Pons (tissue), 1 donor: ENCODE results near the gene OXCT2.
A peak's percentile ranks its signal among the peaks of the same experiment; 100 is the strongest.

Experiments used
- DNase-seq: peaks from one replicate; pipeline ENCODE4 v3.0.0-alpha.2; 2016; ENCODE audit warnings: low spot score

Gene OXCT2

DNA sequence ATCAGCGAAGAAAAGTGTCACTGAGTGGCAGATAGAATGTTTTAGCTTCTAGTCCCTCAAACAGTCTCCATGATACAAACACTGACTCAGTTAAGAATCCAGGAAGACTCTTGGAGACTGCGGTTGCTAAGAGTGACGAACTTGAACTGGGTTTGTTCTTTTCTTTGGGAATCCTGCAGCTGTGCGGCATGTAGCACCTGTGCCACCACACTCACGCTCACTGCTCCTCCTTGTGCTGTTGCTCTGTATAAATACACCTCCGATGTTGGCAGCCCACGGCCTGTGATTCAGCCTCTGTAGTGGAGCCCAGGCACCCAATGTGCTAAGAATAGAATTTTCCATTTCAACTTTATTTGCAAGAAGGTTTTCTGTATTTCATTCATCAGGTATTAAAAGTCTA lies 38.0 kb downstream of the OXCT2 start:
- DNase-seq, result no peak

DNA sequence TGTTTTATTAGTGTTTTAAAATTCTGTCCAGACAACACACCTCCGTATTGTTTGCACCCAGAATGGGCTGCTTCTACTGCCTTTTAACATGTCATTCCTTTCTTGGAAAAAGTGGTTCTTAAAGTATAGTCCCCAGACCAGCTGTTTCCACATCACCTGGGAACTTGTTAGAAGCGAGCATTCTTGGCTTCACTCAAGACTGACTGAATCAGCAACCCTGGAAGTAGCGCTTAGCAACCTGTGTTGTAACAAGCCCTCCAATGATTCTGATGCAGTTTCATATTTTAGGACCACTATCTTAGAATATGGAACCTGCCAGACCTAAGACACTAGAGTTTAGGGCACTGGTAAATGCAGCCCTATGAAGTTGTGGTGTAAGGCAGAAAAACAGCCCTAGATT lies 38.4 kb downstream of the OXCT2 start:
- DNase-seq, result no peak

DNA sequence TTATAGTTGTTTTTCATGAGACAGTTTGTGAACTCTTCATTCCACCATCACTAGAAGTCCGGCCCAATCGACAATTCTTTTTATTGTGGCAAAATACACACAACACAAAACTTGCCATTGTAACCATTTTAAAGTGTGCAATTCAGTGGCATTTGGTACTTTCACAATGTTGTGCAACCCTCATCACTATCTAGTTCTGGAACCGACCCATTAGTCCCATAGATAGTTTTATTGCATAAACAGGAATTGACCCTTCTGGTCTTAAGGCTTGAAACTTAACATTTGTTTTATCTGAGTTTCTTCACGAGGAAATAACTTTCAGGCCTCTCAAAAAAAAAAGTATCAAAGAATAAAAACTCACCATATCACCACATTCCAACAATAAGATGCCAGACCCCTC lies 41.3 kb downstream of the OXCT2 start:
- no peak for DNase-seq

DNA sequence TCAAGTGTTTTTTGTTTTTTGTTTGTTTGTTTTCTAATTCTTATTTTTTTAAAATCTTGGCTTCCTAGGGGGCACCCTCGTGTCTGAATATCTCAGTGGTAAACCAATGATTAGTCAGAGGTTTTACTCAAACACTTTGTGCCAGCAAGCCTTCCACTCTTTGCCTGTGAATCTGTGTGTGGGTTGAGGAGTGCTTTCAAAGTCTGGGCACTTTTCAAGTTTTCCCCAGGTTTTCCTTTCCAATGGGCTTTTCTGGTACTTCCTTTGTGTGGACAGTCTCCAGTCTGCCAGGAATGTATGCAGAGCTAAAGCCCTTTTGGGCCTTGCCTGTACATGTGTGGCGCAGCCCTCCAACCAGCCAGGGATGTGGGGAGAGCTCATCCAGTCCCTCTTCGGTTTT lies 42.1 kb downstream of the OXCT2 start:
- DNase-seq, result no peak

DNA sequence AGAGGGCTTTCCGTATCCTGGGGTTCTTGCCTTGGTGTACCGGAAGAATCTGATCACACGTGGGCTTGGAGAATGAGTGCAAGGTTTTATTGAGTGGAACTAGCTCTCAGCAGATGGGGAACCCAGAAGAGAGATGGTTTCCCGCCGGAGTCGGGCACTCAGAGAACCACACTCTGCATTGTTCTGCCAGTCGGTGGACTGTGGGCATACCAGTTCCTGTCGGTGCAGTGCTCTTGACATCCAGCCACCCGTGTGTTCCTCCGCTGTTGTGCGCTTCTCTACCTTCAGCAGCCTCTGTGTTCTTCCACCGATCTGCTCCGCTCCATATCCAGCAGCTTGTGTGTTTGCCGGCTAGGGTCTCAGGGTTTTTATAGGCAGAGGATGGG lies 43.2 kb downstream of the OXCT2 start:
- DNase-seq, result no peak

DNA sequence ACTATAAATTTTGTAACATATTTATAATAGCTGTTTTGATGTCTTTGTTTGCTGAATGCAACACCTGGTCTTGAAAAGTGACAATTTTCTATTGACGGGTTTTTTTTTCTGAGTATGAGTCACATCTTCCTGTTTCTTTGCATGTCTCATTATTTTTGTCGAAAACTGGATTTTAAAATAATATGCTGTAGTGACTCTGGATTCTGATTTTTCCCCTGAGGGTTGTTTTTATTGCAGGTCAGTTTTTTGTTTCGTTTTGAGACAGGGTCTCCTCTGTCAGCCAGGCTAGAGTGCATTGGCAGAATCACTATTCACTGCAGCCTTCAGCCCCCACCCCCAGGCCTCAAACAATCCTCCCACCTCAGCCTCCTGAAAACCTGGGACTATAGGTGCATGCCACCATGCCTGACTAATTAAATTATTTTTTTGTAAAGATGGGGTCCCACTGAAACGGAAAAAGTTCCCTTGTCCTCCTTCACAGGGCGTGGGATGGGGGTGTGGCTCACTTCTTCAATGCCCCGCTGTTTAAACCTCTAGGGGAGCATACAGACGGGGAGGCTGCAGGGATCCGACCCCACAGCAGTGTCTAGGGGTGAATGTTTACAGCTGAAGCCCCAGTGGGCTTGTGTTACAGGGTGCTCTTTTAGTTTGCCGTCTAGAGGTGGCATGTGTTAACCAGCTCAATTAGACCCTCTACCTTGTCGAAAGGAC lies 43.8 kb downstream of the OXCT2 start:
- DNase-seq, result no peak

DNA sequence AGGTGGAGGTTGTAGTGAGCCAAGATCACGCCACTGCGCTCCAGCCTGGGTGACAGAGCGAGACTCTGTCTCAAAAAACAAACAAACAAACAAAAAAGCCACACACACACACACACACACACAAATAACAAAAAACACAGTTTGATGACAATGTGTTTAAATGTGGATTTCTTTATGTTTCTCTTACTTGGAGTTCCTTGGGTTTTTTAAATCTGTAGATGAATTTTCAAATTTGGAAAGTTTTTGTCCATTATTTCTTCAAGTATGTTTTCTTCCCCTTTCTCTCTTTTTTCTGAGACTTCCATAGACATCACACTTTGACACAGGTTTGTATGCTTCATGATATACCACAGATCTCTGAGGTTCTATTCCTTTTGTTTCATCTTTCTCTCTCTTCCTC lies 44.5 kb downstream of the OXCT2 start:
- no peak for DNase-seq

DNA sequence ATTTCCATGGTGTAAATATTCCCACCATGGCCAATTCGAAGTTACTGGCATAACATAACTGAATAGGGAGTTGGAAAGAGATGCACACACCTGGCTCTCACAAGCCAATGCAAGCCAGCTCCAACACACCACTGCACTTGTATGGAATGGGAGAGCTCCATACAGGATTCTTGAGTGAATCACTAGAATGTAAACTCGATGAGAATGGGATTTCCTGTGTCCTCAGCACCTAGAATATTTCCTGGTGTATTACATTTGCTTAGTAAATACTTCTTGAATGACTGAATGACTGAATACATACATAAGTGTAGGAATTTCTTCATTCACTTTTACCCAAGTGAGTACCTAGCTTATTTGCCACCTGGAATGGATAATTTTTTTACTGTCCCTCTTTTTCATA lies 48.7 kb downstream of the OXCT2 start:
- DNase-seq, result no peak

DNA sequence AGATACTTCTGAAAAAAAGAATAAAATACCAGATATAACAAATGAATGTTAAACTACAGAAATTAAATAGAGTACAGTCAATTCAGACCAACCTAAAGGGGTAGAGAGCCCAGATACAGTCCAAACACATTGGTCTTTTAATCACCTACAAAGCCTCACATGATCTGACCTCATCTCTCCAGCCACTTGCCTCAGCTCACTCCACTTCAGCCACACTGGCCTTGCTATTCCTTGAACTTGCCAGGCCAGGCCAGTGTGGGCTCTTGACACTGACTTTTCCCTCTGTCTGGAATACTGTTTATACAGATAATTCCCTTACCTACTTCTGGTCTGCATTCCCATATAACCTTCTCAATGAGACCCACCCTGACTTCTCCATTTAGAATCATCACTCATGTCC lies 49.5 kb downstream of the OXCT2 start:
- no peak for DNase-seq

DNA sequence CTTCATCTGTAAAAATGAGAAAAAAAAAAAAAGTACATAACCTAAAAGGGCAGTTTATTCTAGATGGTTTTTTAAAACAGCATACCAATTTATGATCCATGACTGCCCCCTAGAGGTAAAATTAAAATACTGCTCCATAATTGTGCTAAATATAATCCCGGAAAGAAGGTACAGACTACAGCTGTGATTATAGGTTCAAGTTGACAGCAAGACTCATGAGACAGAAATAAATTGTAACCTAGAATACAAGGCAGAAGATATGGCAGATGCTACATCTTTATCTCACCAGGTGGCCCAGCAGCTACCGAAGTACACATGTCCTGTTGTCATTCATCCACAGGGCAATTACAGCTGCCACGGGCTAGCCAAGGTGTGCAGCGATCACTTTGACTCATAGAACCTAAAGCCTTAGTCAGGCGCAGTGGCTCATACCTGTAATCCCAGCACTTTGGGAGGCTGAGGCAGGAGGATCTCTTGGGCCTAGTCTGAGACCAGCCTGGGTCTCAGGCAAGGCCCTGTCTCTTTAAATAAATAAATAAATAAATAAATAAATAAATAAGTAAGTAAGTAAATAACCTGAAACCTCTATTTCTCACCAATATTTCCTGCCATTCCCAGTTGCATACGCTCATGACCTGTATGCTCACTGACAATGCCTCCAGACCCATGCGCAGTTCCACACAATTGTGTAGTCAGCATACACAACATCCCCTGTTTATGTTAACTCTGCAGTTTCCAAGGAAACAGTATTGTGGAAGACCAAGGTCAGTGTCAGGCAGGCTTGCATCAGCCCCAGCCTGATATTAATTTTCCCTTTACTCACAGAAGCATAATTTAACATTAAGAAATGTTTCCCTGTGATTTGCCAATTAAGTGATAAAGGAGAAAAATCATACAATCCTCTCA lies 50.8 kb downstream of the OXCT2 start:
- DNase-seq, result peak; percentile 64
